SKM-1 treated with dmso at 0.1 percent for 144 hours (cell line): ENCODE results near the gene ZNF844.
A peak's percentile ranks its signal among the peaks of the same experiment; 100 is the strongest.
"Not testable (repeated sequence)": the region's sequence is repeated elsewhere in the genome, so short reads cannot be mapped to it uniquely, and the experiment has no call there.

Source experiments
- DNase-seq: peaks from one replicate; lab custom pipeline; 2025; ENCODE audit not compliant: unreplicated experiment; lab: John Stamatoyannopoulos, UW

The ZNF844 gene

GRCh38 chr19:12092065-12092867 is 27.7 kb downstream of the ZNF844 start:
- peak; percentile 92 for DNase-seq

- DNase-seq, result no peak
These were observed 28.4 kb downstream of the ZNF844 start for GRCh38 chr19:12092956-12093355.

DNA sequence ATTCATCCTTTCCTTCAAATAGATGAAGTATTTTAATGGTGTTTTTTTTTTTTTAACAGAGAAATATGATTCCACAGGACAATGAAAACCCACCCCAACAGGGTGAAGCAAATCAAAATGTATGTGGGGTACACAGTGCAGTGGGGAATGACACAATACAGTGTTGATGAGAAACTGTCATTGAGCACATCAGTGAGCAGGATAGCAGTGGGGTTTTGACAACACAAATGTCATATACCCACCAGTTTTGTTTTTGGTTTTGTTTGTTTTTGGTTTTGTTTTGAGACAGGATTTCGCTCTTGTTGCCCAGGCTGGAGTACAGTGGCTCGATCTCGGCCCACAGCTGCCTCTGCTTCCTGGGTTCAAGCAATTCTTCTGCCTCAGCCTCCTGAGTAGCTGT is 29.2 kb downstream of the ZNF844 start:
- DNase-seq, result no peak

- no peak for DNase-seq
These were observed 30.7 kb downstream of the ZNF844 start for GRCh38 chr19:12095111-12095790.

GRCh38 chr19:12098040-12098439 is 33.5 kb downstream of the ZNF844 start:
- peak; percentile 69 for DNase-seq

DNA sequence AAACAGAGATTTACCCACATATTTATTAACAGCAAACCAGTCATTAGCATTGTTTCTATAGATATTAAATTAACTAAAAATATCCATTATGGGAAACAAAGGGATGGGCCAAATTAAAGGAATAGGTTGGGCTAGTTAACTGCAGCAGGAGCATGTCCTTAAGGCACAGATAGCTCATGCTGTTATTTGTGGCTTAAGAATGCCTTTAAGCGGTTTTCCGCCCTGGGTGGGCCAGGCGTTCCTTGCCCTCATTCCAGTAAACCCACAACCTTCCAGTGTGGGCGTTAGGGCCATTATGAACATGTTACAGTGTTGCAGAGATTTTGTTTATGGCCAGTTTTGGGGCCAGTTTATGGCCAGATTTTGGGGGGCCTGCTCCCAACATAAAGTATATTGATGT is 39.4 kb downstream of the ZNF844 start:
- not testable (repeated sequence) for DNase-seq

GRCh38 chr19:12111176-12111575 is 46.6 kb downstream of the ZNF844 start:
- DNase-seq, result no peak

GRCh38 chr19:12111943-12112637 is 47.6 kb downstream of the ZNF844 start:
- no peak for DNase-seq

GRCh38 chr19:12112701-12113100 is 48.2 kb downstream of the ZNF844 start:
- DNase-seq, result no peak

GRCh38 chr19:12113121-12113520 is 48.6 kb downstream of the ZNF844 start:
- no peak for DNase-seq

DNA sequence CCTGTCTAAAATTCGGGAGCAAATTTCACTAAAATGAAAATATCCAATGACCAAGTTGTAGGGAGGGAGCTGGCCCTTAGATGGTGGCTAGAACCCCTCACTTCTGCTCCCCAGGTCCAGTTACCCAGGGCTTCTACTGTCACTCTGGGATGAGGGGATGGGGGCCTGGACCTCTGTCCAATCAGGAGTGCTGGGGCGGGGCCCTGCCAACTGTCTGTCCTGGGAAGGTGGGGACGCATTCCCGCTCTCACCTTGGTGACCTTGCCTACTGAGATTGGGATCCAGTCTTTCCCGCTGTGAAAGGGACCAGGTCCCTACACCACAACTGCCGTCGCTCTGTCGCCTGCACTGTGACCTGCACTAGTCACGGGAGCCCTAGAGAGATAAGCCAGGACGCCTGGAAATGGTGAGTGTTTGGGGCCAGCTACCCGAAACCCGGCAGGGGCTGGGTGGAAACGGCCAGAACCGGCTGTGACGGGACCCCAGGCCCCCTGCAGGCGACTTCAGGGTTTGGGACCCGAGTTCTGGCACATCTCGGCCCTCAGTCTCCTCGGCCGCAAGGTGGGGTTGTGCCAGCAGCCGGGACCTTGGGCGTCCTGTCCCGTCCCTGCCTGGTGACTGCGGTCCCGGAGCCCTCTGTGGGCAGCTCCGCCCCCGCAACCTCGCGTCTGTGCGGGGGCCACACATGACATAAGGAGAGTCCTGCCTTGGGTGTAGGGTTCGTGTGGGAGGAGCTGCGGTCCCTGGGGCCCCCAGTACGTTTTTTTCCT is 52.9 kb downstream of the ZNF844 start:
- no peak for DNase-seq

DNA sequence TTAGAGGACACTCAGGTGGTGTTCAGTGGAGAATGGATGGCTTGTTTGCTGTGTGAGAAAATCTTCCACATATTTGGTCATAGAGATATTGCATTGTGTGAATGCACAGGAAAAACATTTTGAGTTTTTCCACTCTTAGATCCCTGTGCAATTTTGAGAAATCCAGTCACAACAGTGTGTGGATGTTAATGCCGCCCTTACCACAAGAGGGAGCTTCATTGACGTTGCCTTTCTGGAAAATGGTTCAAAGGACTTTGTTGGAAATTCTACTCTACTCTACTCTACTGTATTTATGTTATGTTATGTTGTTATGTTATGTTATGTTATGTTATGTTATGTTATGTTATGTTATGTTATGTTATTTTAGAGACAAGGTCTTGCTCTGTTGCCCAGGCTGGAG is 62.2 kb downstream of the ZNF844 start:
- peak; percentile 40 for DNase-seq
